Duodenal mucosa (tissue), 2 donors: Measurements from ENCODE around the gene TMEM69.
"Not testable (repeated sequence)": the region's sequence is repeated elsewhere in the genome, so short reads cannot be mapped to it uniquely, and the experiment has no call there.

Experiments
- H3K27ac ChIP-seq: one replicate; pipeline ENCODE4 v1.7.0; 2013; ENCODE audit warnings: low read depth, low read length
- H3K27me3 ChIP-seq, 2 donors: one replicate each; pipeline ENCODE4 v1.7.0; 2013; ENCODE audit warnings: low read length in 2 of 2, control low read depth in 1 of 2; ENCODE audit not compliant: insufficient read depth in 2 of 2, control insufficient read depth in 1 of 2
- H3K36me3 ChIP-seq, 2 donors: one replicate each; pipeline ENCODE4 v1.7.0; 2013; ENCODE audit warnings: low read length in 2 of 2, control low read depth in 1 of 2; ENCODE audit not compliant: insufficient read depth in 2 of 2, control insufficient read depth in 1 of 2
- H3K4me1 ChIP-seq, 2 donors: one replicate each; pipeline ENCODE4 v1.7.0; 2013; ENCODE audit warnings: low read length in 2 of 2, control low read depth in 1 of 2; ENCODE audit not compliant: insufficient read depth in 2 of 2, control insufficient read depth in 1 of 2
- H3K4me3 ChIP-seq, 2 donors: one replicate each; pipeline ENCODE4 v1.7.0; 2013; ENCODE audit warnings: low read length in 2 of 2, low read depth in 1 of 2
- H3K9ac ChIP-seq, 2 donors: one replicate each; pipeline ENCODE4 v1.7.0; 2013; ENCODE audit warnings: low read length in 2 of 2, low read depth in 1 of 2
- H3K9me3 ChIP-seq, 2 donors: one replicate each; pipeline ENCODE4 v1.7.0; 2013; ENCODE audit warnings: low read length in 2 of 2, control low read depth in 1 of 2; ENCODE audit not compliant: control insufficient read depth in 1 of 2

The TMEM69 gene

GRCh38 chr1:45659222-45659621, 28.8 kb upstream of the TMEM69 start:
- no peaks in the 10 kb centered on the region for H3K27me3 ChIP-seq
- H3K36me3 ChIP-seq = peaks cover 38 to 58% of the 10 kb centered on the region in 2 donors
- no peaks in the 10 kb centered on the region for H3K9me3 ChIP-seq
- no peak overlapping the region for H3K9ac ChIP-seq
- no peak overlapping the region for H3K4me3 ChIP-seq
- peaks cover 17 to 29% of the 10 kb centered on the region in 2 donors for H3K4me1 ChIP-seq
- no peak overlapping the region for H3K27ac ChIP-seq

GRCh38 chr1:45660336-45660735, 27.6 kb upstream of the TMEM69 start:
- H3K27me3 ChIP-seq = no peaks in the 10 kb centered on the region
- no peak overlapping the region for H3K4me3 ChIP-seq
- peaks cover 27 to 49% of the 10 kb centered on the region in 2 donors for H3K36me3 ChIP-seq
- no peaks in the 10 kb centered on the region for H3K9me3 ChIP-seq
- peaks cover 17 to 29% of the 10 kb centered on the region in 2 donors for H3K4me1 ChIP-seq
- no peak overlapping the region for H3K9ac ChIP-seq
- H3K27ac ChIP-seq = no peak overlapping the region

GRCh38 chr1:45666836-45667235, 21.1 kb upstream of the TMEM69 start:
- no peak overlapping the region for H3K9ac ChIP-seq
- H3K36me3 ChIP-seq = peaks cover 0 to 8% of the 10 kb centered on the region in 2 donors
- no peaks in the 10 kb centered on the region for H3K27me3 ChIP-seq
- no peak overlapping the region for H3K4me3 ChIP-seq
- H3K4me1 ChIP-seq = peaks cover 7 to 13% of the 10 kb centered on the region in 2 donors
- H3K27ac ChIP-seq = no peak overlapping the region
- no peaks in the 10 kb centered on the region for H3K9me3 ChIP-seq

- Histone ChIP-seq H3K27me3 (no peaks in the 10 kb centered on the region), H3K4me3 (no peak overlapping the region), H3K9ac (no peak overlapping the region), H3K9me3 (no peaks in the 10 kb centered on the region), H3K4me1 (peaks cover 8 to 13% of the 10 kb centered on the region in 2 donors), H3K27ac (no peak overlapping the region), H3K36me3 (peaks cover 0 to 8% of the 10 kb centered on the region in 2 donors)
Measured at GRCh38 chr1:45667321-45668111, 20.5 kb upstream of the TMEM69 start.

GRCh38 chr1:45668526-45668925, 19.5 kb upstream of the TMEM69 start:
- Histone ChIP-seq H3K9ac (no peak overlapping the region), H3K9me3 (no peaks in the 10 kb centered on the region), H3K36me3 (peaks cover 0 to 12% of the 10 kb centered on the region in 2 donors), H3K4me1 (peaks cover 13 to 17% of the 10 kb centered on the region in 2 donors), H3K4me3 (no peak overlapping the region), H3K27ac (no peak overlapping the region), H3K27me3 (no peaks in the 10 kb centered on the region)

- Histone ChIP-seq H3K4me1 (peaks cover 17 to 19% of the 10 kb centered on the region in 2 donors), H3K4me3 (no peak overlapping the region), H3K27ac (no peak overlapping the region), H3K36me3 (peaks cover 0 to 17% of the 10 kb centered on the region in 2 donors), H3K9me3 (no peaks in the 10 kb centered on the region), H3K27me3 (no peaks in the 10 kb centered on the region), H3K9ac (no peak overlapping the region)
Measured at GRCh38 chr1:45669379-45669778, 18.6 kb upstream of the TMEM69 start.

GRCh38 chr1:45669859-45670655, 17.9 kb upstream of the TMEM69 start:
- Histone ChIP-seq H3K27me3 (no peaks in the 10 kb centered on the region), H3K36me3 (peaks cover 0 to 19% of the 10 kb centered on the region in 2 donors), H3K27ac (no peak overlapping the region), H3K9me3 (no peaks in the 10 kb centered on the region), H3K4me3 (no peak overlapping the region), H3K9ac (no peak overlapping the region), H3K4me1 (peaks cover 22 to 23% of the 10 kb centered on the region in 2 donors)

GRCh38 chr1:45673956-45674355, 14.0 kb upstream of the TMEM69 start:
- Histone ChIP-seq H3K4me3 (no peak overlapping the region), H3K9me3 (no peaks in the 10 kb centered on the region), H3K36me3 (peaks cover 0 to 15% of the 10 kb centered on the region in 2 donors), H3K9ac (no peak overlapping the region), H3K27ac (no peak overlapping the region), H3K4me1 (peaks cover 36% of the 10 kb centered on the region in 2 donors), H3K27me3 (no peaks in the 10 kb centered on the region)

- Histone ChIP-seq H3K4me3 (no peak overlapping the region), H3K27ac (no peak overlapping the region), H3K9me3 (no peaks in the 10 kb centered on the region), H3K36me3 (peaks cover 0 to 15% of the 10 kb centered on the region in 2 donors), H3K27me3 (no peaks in the 10 kb centered on the region), H3K4me1 (peaks cover 37 to 41% of the 10 kb centered on the region in 2 donors), H3K9ac (no peak overlapping the region)
Measured at GRCh38 chr1:45674478-45674877, 13.5 kb upstream of the TMEM69 start.

- H3K36me3 ChIP-seq = peaks cover 0 to 14% of the 10 kb centered on the region in 2 donors
- not testable (repeated sequence) for H3K4me3 ChIP-seq, H3K9ac ChIP-seq, H3K27ac ChIP-seq, H3K9me3 ChIP-seq, H3K27me3 ChIP-seq
- H3K4me1 ChIP-seq = peaks cover 48 to 49% of the 10 kb centered on the region in 2 donors
Measured at GRCh38 chr1:45676553-45676952, 11.4 kb upstream of the TMEM69 start.
